Activated CD8-positive, alpha-beta T cell treated with anti-CD3 and anti-CD28 coated beads for 36 hours (primary cell): Measurements from ENCODE around the gene SHPK. TPM values are rescaled to one million over a fixed set of nuclear protein-coding genes. Genes with fewer than 3 reads are reported as not detected.
"Not testable (repeated sequence)": the region's sequence is repeated elsewhere in the genome, so short reads cannot be mapped to it uniquely, and the experiment has no call there.

Experiments used
- ATAC-seq: fragments of 200-7000 bp; cut with Tn5 transposase; one replicate; pipeline ENCODE4 v1.10.0; 2021; ENCODE audit warnings: mild to moderate bottlenecking, moderate library complexity
- CTCF ChIA-PET: fragments of 350-600 bp; sonication (Branson Sonifier 250); formaldehyde crosslinking; loops from one replicate; lab custom pipeline; 2021; ENCODE audit warnings: antibody characterized with exemption; lab: Charles Lee
- POLR2A ChIA-PET: fragments of 350-600 bp; sonication (Branson Sonifier 250); formaldehyde crosslinking; loops from one replicate; lab custom pipeline; 2021; ENCODE audit warnings: antibody characterized with exemption; lab: Charles Lee
- DNase-seq: peaks from one replicate; pipeline ENCODE4 v3.0.0-alpha.2; 2020
- H3K27ac Mint-ChIP-seq: one replicate; pipeline ENCODE4 v1.8.0; 2021; ENCODE audit warnings: mild to moderate bottlenecking, mixed read lengths
- H3K27me3 Mint-ChIP-seq: one replicate; pipeline ENCODE4 v1.8.0; 2021; ENCODE audit warnings: mixed read lengths
- H3K36me3 Mint-ChIP-seq: one replicate; pipeline ENCODE4 v1.8.0; 2021; ENCODE audit warnings: low read depth, mixed read lengths
- H3K4me1 Mint-ChIP-seq: one replicate; pipeline ENCODE4 v1.8.0; 2021; ENCODE audit warnings: low read depth, mixed read lengths
- H3K4me3 Mint-ChIP-seq: one replicate; pipeline ENCODE4 v1.8.0; 2021; ENCODE audit warnings: mild to moderate bottlenecking, moderate library complexity, mixed read lengths
- H3K9me3 Mint-ChIP-seq: one replicate; pipeline ENCODE4 v1.8.0; 2021; ENCODE audit warnings: mixed read lengths
- CTCF ChIP-seq: fragments of 200-600 bp; IDR thresholded peaks from one replicate; pipeline ENCODE4 v1.8.0; 2022; ENCODE audit warnings: antibody characterized with exemption, mild to moderate bottlenecking
- intact Hi-C: fragments of 100-400 bp; cut with micrococcal nuclease; formaldehyde crosslinking; loops from one replicate; pipeline ENCODE4 v1.10.0; 2022
- total RNA-seq, 2 experiments: library from RNA; stranded (reverse); gene quantifications; one replicate each; pipeline ENCODE4 v1.2.3, GENCODE V29; 2021

Gene SHPK
- total RNA-seq, 2 experiments from 2014 or later = 10.0 TPM

GRCh38 chr17:3571043-3571900, 64.8 kb downstream of the SHPK start:
- Mint-ChIP-seq H3K36me3 (peaks cover 3% of the 10 kb centered on the region), H3K27me3 (no peaks in the 10 kb centered on the region), H3K4me3 (no peak overlapping the region), H3K27ac (no peak overlapping the region), H3K4me1 (no peaks in the 10 kb centered on the region), H3K9me3 (no peaks in the 10 kb centered on the region)
- ATAC-seq (no peak), DNase-seq (no peak)
- CTCF ChIA-PET = interaction anchor here (0.7 kb wide), 1 partner anchor 35 kb away, joined by 3 read pairs; no protein-coding TSS in a partner anchor
- intact Hi-C loops = no loop called here
- POLR2A ChIA-PET = interaction anchor here (0.7 to 1.1 kb wide), 2 partner anchors 8 to 15 kb away, joined by 3 to 4 read pairs; no protein-coding TSS in a partner anchor
- no peak for TF ChIP-seq CTCF

- Mint-ChIP-seq H3K27ac (no peak overlapping the region), H3K9me3 (no peaks in the 10 kb centered on the region), H3K27me3 (no peaks in the 10 kb centered on the region), H3K4me3 (no peak overlapping the region), H3K4me1 (no peaks in the 10 kb centered on the region), H3K36me3 (peaks cover 3% of the 10 kb centered on the region)
- ChIA-PET CTCF (no interaction called here), POLR2A (no interaction called here)
- intact Hi-C loops = no loop called here
- DNase-seq = no peak
- TF ChIP-seq CTCF = no peak
- no peak for ATAC-seq
Observed at GRCh38 chr17:3569534-3570137, 66.4 kb downstream of the SHPK start.

- H3K9me3 Mint-ChIP-seq = no peaks in the 10 kb centered on the region
- H3K4me1 Mint-ChIP-seq = peaks cover 7% of the 10 kb centered on the region
- DNase-seq (no peak), ATAC-seq (no peak)
- ChIA-PET CTCF (no interaction called here), POLR2A (no interaction called here)
- TF ChIP-seq CTCF = no peak
- H3K36me3 Mint-ChIP-seq = peaks cover 3% of the 10 kb centered on the region
- H3K4me3 Mint-ChIP-seq = no peak overlapping the region
- no peaks in the 10 kb centered on the region for H3K27me3 Mint-ChIP-seq
- no peak overlapping the region for H3K27ac Mint-ChIP-seq
- intact Hi-C loops = no loop called here
Observed at GRCh38 chr17:3566551-3566950, 69.5 kb downstream of the SHPK start.

GRCh38 chr17:3565143-3565542, 70.9 kb downstream of the SHPK start:
- no peak for DNase-seq
- H3K4me3 Mint-ChIP-seq = no peak overlapping the region
- no peak for ATAC-seq
- peaks cover 3% of the 10 kb centered on the region for H3K36me3 Mint-ChIP-seq
- no peak for TF ChIP-seq CTCF
- H3K27me3 Mint-ChIP-seq = no peaks in the 10 kb centered on the region
- POLR2A ChIA-PET = no interaction called here
- intact Hi-C loops = no loop called here
- H3K27ac Mint-ChIP-seq = no peak overlapping the region
- peaks cover 7% of the 10 kb centered on the region for H3K4me1 Mint-ChIP-seq
- CTCF ChIA-PET = interaction anchor here (0.9 kb wide), 1 partner anchor 36 kb away, joined by 3 read pairs; no protein-coding TSS in a partner anchor
- H3K9me3 Mint-ChIP-seq = no peaks in the 10 kb centered on the region

- intact Hi-C loops, POLR2A ChIA-PET, H3K27ac Mint-ChIP-seq, H3K4me3 Mint-ChIP-seq, ATAC-seq, H3K27me3 Mint-ChIP-seq, DNase-seq, H3K36me3 Mint-ChIP-seq, H3K9me3 Mint-ChIP-seq, H3K4me1 Mint-ChIP-seq: not testable (repeated sequence)
- CTCF ChIA-PET = interaction anchor here (0.9 kb wide), 1 partner anchor 36 kb away, joined by 3 read pairs; no protein-coding TSS in a partner anchor
Observed at GRCh38 chr17:3564241-3564640, 71.8 kb downstream of the SHPK start.
